WTC11 (cell line): Measurements from ENCODE around the gene DAB1. TPM values are rescaled to one million over a fixed set of nuclear protein-coding genes. Genes with fewer than 3 reads are reported as not detected.

Experiments
- ATAC-seq: fragments of 200-7000 bp; cut with Tn5 transposase; 2 replicates; pipeline ENCODE4 v1.10.0; 2021; ENCODE audit warnings: mild to moderate bottlenecking, moderate library complexity
- CTCF ChIA-PET: fragments of 300-600 bp; sonication (Branson Sonifier 250); formaldehyde crosslinking; loops from one replicate; lab custom pipeline; 2021; ENCODE audit warnings: antibody characterized with exemption; lab: Charles Lee
- POLR2A ChIA-PET: fragments of 350-600 bp; sonication (Branson Sonifier 250); formaldehyde crosslinking; loops from one replicate; lab custom pipeline; 2021; ENCODE audit warnings: antibody characterized with exemption; lab: Charles Lee
- DNase-seq: peaks from one replicate; pipeline ENCODE4 v3.0.0; 2021; ENCODE audit warnings: low spot score
- H3K27ac Mint-ChIP-seq: 2 replicates; pipeline ENCODE4 v1.8.0; 2021; ENCODE audit warnings: mixed read lengths
- H3K27me3 Mint-ChIP-seq: 2 replicates; pipeline ENCODE4 v1.8.0; 2021; ENCODE audit warnings: low read depth, mild to moderate bottlenecking, moderate library complexity, mixed read lengths
- H3K36me3 Mint-ChIP-seq: 2 replicates; pipeline ENCODE4 v1.8.0; 2021; ENCODE audit warnings: mixed read lengths
- H3K4me1 Mint-ChIP-seq: 2 replicates; pipeline ENCODE4 v1.8.0; 2022; ENCODE audit warnings: mixed read lengths
- H3K4me3 Mint-ChIP-seq: 2 replicates; pipeline ENCODE4 v1.8.0; 2021; ENCODE audit warnings: mild to moderate bottlenecking, moderate library complexity, mixed read lengths
- H3K9me3 Mint-ChIP-seq: 2 replicates; pipeline ENCODE4 v1.8.0; 2021; ENCODE audit warnings: mixed read lengths
- GABPB1 ChIP-seq: sonication (generic); formaldehyde crosslinking; IDR thresholded peaks from 2 replicates; pipeline ENCODE4 v1.8.1; 2023; ENCODE audit warnings: mild to moderate bottlenecking, missing genetic modification reagents
- GRHL2 ChIP-seq: fragments of 250-450 bp; sonication (Bioruptor Pico); IDR thresholded peaks from 2 replicates; pipeline ENCODE4 v1.8.0; 2022; ENCODE audit warnings: mild to moderate bottlenecking, moderate library complexity; ENCODE audit not compliant: insufficient replicate concordance, severe bottlenecking
- HMGA2 ChIP-seq: fragments of 250-450 bp; sonication (Bioruptor Pico); IDR thresholded peaks from 2 replicates; pipeline ENCODE4 v1.4.0; 2021; ENCODE audit warnings: mild to moderate bottlenecking, moderate library complexity
- NR3C1 ChIP-seq: sonication (generic); formaldehyde crosslinking; conservative IDR thresholded peaks from 2 replicates; pipeline ENCODE4 v1.8.1; 2023; ENCODE audit warnings: low read depth, mild to moderate bottlenecking, missing genetic modification reagents
- OVOL2 ChIP-seq: fragments of 250-450 bp; sonication (Bioruptor Pico); IDR thresholded peaks from 2 replicates; pipeline ENCODE4 v1.9.0; 2021; ENCODE audit warnings: mild to moderate bottlenecking, borderline replicate concordance
- RORB ChIP-seq: fragments of 250-450 bp; sonication (Bioruptor Pico); IDR thresholded peaks from 2 replicates; pipeline ENCODE4 v1.9.0; 2021; ENCODE audit warnings: mild to moderate bottlenecking
- SMAD3 ChIP-seq: sonication (generic); formaldehyde crosslinking; IDR thresholded peaks from 2 replicates; pipeline ENCODE4 v1.8.0; 2022; ENCODE audit warnings: missing genetic modification reagents, mild to moderate bottlenecking, borderline replicate concordance
- ZBTB21 ChIP-seq: sonication (generic); formaldehyde crosslinking; IDR thresholded peaks from 2 replicates; pipeline ENCODE4 v1.8.1; 2023; ENCODE audit warnings: mild to moderate bottlenecking, missing genetic modification reagents, borderline replicate concordance
- ZNF219 ChIP-seq: sonication (generic); formaldehyde crosslinking; IDR thresholded peaks from 2 replicates; pipeline ENCODE4 v1.8.0; 2023; ENCODE audit warnings: missing genetic modification reagents, mild to moderate bottlenecking, borderline replicate concordance
- total RNA-seq: library from RNA; stranded (reverse); gene quantifications from 3 replicates; pipeline ENCODE4 v1.2.3, GENCODE V29; 2021
- TF ChIP-seq, protein P1 (sequence below): sonication (generic); formaldehyde crosslinking; IDR thresholded peaks from 2 replicates; pipeline ENCODE4 v1.8.1; 2023; ENCODE audit warnings: mild to moderate bottlenecking, missing genetic modification reagents
- TF ChIP-seq, protein P2 (sequence below): sonication (generic); formaldehyde crosslinking; IDR thresholded peaks from 2 replicates; pipeline ENCODE4 v1.8.0; 2022; ENCODE audit warnings: mild to moderate bottlenecking, missing genetic modification reagents
- TF ChIP-seq, protein P3 (sequence below): sonication (generic); formaldehyde crosslinking; IDR thresholded peaks from 2 replicates; pipeline ENCODE4 v1.8.1; 2023; ENCODE audit warnings: mild to moderate bottlenecking, missing genetic modification reagents, moderate library complexity
- TF ChIP-seq, protein P4 (sequence below): sonication (generic); formaldehyde crosslinking; IDR thresholded peaks from 2 replicates; pipeline ENCODE4 v1.8.1; 2022; ENCODE audit warnings: missing genetic modification reagents, borderline replicate concordance
- TF ChIP-seq, protein P5 (sequence below): sonication (generic); formaldehyde crosslinking; IDR thresholded peaks from 2 replicates; pipeline ENCODE4 v1.8.0; 2023; ENCODE audit warnings: missing genetic modification reagents
- TF ChIP-seq, protein P6 (sequence below): sonication (generic); formaldehyde crosslinking; conservative IDR thresholded peaks from 2 replicates; pipeline ENCODE4 v1.8.1; 2023; ENCODE audit warnings: mild to moderate bottlenecking, low read depth, missing genetic modification reagents, moderate library complexity
- TF ChIP-seq, protein P7 (sequence below): fragments of 250-450 bp; sonication (Bioruptor Pico); IDR thresholded peaks from 2 replicates; pipeline ENCODE4 v1.9.0; 2021; ENCODE audit warnings: mild to moderate bottlenecking, borderline replicate concordance
- TF ChIP-seq, protein P8 (sequence below): sonication (generic); formaldehyde crosslinking; IDR thresholded peaks from 2 replicates; pipeline ENCODE4 v1.8.0; 2022; ENCODE audit warnings: mild to moderate bottlenecking, missing genetic modification reagents
- TF ChIP-seq, protein P9 (sequence below): sonication (generic); formaldehyde crosslinking; IDR thresholded peaks from 2 replicates; pipeline ENCODE4 v1.8.0; 2022; ENCODE audit warnings: mild to moderate bottlenecking, missing genetic modification reagents

Gene DAB1
- total RNA-seq, 1 experiment from 2014 or later, result 10.7 TPM

DNA sequence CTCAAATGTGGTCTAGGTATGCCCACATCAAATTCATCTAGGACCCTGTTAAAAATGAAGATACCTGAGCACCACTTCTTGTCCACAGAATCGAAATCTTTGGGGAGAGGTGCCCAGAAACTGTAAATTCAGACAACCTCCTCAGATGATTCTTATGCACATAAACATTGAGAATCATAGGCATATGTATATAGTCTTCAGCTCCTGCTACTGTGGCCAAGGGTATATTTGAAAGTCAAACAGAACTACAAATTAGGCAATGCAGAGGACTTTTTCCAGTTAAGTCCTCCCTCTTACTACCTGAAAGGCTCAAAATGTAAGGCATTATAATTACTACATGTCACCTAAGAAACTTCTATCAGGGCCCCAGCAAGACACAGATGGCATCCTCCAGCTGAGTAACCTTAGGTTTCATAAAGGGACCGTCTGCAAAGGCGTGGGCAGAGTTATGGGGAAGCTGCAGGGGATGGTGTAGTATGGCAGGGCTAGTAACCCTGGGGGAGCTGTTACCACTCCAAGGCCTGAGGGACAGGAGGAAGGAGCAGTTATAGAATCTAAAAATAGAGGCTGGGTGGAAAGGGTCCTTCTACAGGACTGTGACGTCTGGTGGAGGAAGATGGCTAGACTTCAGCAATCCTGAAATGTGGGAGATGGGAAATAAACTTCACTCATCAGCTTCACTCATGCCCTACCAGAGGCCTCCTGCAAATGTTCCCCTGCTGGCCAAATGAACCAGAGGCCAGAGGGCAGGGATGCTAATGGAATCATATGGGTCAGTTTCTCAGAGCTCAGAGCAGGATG is 46.3 kb downstream of the DAB1 start (continued):
- TF ChIP-seq, protein P1, sequence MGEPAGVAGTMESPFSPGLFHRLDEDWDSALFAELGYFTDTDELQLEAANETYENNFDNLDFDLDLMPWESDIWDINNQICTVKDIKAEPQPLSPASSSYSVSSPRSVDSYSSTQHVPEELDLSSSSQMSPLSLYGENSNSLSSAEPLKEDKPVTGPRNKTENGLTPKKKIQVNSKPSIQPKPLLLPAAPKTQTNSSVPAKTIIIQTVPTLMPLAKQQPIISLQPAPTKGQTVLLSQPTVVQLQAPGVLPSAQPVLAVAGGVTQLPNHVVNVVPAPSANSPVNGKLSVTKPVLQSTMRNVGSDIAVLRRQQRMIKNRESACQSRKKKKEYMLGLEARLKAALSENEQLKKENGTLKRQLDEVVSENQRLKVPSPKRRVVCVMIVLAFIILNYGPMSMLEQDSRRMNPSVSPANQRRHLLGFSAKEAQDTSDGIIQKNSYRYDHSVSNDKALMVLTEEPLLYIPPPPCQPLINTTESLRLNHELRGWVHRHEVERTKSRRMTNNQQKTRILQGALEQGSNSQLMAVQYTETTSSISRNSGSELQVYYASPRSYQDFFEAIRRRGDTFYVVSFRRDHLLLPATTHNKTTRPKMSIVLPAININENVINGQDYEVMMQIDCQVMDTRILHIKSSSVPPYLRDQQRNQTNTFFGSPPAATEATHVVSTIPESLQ, result no peak
- TF ChIP-seq OVOL2 (CRISPR knock-in tag) (no peak), ZNF219 (CRISPR knock-in tag) (no peak), NR3C1 (CRISPR knock-in tag) (no peak), GRHL2 (CRISPR knock-in tag) (no peak), RORB (CRISPR knock-in tag) (no peak)
- TF ChIP-seq, protein P2, sequence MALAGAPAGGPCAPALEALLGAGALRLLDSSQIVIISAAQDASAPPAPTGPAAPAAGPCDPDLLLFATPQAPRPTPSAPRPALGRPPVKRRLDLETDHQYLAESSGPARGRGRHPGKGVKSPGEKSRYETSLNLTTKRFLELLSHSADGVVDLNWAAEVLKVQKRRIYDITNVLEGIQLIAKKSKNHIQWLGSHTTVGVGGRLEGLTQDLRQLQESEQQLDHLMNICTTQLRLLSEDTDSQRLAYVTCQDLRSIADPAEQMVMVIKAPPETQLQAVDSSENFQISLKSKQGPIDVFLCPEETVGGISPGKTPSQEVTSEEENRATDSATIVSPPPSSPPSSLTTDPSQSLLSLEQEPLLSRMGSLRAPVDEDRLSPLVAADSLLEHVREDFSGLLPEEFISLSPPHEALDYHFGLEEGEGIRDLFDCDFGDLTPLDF, result no peak
- TF ChIP-seq, protein P3, sequence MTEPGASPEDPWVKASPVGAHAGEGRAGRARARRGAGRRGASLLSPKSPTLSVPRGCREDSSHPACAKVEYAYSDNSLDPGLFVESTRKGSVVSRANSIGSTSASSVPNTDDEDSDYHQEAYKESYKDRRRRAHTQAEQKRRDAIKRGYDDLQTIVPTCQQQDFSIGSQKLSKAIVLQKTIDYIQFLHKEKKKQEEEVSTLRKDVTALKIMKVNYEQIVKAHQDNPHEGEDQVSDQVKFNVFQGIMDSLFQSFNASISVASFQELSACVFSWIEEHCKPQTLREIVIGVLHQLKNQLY, result no peak

DNA sequence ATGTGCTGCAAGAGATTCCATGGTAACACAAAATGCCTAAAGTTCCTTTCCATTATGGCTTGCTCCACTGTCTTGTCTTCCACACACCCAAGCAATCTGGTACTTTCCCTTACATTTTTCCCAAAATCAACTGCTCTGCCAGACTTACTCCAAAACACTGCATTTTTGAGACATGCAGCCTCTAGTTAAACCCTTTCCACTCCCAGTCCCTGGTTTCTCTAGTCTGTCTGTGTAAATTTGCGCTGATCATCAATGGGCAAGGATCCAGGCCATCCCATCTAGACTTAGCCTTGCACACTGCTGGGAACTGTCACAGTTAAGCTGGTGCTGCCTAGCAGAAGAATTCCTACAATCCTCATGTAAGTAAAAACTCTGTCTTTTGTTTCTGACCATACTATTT is 47.8 kb downstream of the DAB1 start:
- ATAC-seq (no peak), DNase-seq (no peak)
- H3K27ac Mint-ChIP-seq, result no peak overlapping the region
- no peak overlapping the region for H3K4me3 Mint-ChIP-seq
- no peaks in the 10 kb centered on the region for H3K27me3 Mint-ChIP-seq
- CTCF ChIA-PET, result no interaction called here
- H3K36me3 Mint-ChIP-seq, result no peaks in the 10 kb centered on the region; the same call in 1 of the 2 replicates
- peaks cover 20% of the 10 kb centered on the region for H3K4me1 Mint-ChIP-seq
- POLR2A ChIA-PET, result no interaction called here
- no peaks in the 10 kb centered on the region for H3K9me3 Mint-ChIP-seq
- TF ChIP-seq, protein P4, sequence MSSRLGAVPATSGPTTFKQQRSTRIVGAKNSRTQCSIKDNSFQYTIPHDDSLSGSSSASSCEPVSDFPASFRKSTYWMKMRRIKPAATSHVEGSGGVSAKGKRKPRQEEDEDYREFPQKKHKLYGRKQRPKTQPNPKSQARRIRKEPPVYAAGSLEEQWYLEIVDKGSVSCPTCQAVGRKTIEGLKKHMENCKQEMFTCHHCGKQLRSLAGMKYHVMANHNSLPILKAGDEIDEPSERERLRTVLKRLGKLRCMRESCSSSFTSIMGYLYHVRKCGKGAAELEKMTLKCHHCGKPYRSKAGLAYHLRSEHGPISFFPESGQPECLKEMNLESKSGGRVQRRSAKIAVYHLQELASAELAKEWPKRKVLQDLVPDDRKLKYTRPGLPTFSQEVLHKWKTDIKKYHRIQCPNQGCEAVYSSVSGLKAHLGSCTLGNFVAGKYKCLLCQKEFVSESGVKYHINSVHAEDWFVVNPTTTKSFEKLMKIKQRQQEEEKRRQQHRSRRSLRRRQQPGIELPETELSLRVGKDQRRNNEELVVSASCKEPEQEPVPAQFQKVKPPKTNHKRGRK (CRISPR knock-in tag), result no peak
- TF ChIP-seq, protein P5, sequence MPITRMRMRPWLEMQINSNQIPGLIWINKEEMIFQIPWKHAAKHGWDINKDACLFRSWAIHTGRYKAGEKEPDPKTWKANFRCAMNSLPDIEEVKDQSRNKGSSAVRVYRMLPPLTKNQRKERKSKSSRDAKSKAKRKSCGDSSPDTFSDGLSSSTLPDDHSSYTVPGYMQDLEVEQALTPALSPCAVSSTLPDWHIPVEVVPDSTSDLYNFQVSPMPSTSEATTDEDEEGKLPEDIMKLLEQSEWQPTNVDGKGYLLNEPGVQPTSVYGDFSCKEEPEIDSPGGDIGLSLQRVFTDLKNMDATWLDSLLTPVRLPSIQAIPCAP, result no peak
- no peak for TF ChIP-seq ZBTB21 (CRISPR knock-in tag)
- TF ChIP-seq, protein P6, sequence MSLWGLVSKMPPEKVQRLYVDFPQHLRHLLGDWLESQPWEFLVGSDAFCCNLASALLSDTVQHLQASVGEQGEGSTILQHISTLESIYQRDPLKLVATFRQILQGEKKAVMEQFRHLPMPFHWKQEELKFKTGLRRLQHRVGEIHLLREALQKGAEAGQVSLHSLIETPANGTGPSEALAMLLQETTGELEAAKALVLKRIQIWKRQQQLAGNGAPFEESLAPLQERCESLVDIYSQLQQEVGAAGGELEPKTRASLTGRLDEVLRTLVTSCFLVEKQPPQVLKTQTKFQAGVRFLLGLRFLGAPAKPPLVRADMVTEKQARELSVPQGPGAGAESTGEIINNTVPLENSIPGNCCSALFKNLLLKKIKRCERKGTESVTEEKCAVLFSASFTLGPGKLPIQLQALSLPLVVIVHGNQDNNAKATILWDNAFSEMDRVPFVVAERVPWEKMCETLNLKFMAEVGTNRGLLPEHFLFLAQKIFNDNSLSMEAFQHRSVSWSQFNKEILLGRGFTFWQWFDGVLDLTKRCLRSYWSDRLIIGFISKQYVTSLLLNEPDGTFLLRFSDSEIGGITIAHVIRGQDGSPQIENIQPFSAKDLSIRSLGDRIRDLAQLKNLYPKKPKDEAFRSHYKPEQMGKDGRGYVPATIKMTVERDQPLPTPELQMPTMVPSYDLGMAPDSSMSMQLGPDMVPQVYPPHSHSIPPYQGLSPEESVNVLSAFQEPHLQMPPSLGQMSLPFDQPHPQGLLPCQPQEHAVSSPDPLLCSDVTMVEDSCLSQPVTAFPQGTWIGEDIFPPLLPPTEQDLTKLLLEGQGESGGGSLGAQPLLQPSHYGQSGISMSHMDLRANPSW (CRISPR knock-in tag), result no peak
- TF ChIP-seq, protein P7, sequence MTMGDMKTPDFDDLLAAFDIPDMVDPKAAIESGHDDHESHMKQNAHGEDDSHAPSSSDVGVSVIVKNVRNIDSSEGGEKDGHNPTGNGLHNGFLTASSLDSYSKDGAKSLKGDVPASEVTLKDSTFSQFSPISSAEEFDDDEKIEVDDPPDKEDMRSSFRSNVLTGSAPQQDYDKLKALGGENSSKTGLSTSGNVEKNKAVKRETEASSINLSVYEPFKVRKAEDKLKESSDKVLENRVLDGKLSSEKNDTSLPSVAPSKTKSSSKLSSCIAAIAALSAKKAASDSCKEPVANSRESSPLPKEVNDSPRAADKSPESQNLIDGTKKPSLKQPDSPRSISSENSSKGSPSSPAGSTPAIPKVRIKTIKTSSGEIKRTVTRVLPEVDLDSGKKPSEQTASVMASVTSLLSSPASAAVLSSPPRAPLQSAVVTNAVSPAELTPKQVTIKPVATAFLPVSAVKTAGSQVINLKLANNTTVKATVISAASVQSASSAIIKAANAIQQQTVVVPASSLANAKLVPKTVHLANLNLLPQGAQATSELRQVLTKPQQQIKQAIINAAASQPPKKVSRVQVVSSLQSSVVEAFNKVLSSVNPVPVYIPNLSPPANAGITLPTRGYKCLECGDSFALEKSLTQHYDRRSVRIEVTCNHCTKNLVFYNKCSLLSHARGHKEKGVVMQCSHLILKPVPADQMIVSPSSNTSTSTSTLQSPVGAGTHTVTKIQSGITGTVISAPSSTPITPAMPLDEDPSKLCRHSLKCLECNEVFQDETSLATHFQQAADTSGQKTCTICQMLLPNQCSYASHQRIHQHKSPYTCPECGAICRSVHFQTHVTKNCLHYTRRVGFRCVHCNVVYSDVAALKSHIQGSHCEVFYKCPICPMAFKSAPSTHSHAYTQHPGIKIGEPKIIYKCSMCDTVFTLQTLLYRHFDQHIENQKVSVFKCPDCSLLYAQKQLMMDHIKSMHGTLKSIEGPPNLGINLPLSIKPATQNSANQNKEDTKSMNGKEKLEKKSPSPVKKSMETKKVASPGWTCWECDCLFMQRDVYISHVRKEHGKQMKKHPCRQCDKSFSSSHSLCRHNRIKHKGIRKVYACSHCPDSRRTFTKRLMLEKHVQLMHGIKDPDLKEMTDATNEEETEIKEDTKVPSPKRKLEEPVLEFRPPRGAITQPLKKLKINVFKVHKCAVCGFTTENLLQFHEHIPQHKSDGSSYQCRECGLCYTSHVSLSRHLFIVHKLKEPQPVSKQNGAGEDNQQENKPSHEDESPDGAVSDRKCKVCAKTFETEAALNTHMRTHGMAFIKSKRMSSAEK, result no peak
- TF ChIP-seq, protein P8, sequence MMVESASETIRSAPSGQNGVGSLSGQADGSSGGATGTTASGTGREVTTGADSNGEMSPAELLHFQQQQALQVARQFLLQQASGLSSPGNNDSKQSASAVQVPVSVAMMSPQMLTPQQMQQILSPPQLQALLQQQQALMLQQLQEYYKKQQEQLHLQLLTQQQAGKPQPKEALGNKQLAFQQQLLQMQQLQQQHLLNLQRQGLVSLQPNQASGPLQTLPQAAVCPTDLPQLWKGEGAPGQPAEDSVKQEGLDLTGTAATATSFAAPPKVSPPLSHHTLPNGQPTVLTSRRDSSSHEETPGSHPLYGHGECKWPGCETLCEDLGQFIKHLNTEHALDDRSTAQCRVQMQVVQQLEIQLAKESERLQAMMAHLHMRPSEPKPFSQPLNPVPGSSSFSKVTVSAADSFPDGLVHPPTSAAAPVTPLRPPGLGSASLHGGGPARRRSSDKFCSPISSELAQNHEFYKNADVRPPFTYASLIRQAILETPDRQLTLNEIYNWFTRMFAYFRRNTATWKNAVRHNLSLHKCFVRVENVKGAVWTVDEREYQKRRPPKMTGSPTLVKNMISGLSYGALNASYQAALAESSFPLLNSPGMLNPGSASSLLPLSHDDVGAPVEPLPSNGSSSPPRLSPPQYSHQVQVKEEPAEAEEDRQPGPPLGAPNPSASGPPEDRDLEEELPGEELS (CRISPR knock-in tag), result no peak
- no peak for TF ChIP-seq SMAD3
- TF ChIP-seq HMGA2, result no peak
- no peak for TF ChIP-seq GABPB1 (CRISPR knock-in tag)
- TF ChIP-seq, protein P9, sequence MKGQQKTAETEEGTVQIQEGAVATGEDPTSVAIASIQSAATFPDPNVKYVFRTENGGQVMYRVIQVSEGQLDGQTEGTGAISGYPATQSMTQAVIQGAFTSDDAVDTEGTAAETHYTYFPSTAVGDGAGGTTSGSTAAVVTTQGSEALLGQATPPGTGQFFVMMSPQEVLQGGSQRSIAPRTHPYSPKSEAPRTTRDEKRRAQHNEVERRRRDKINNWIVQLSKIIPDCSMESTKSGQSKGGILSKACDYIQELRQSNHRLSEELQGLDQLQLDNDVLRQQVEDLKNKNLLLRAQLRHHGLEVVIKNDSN (CRISPR knock-in tag), result no peak
